GM12873 (cell line): Measurements from ENCODE around the gene KCND1.

Experiments
- TF ChIP-seq, protein P1 (sequence below): IDR thresholded peaks from 2 replicates; pipeline ENCODE4 v1.5.1; 2012; ENCODE audit warnings: low read depth, mild to moderate bottlenecking, moderate library complexity, low read length, control low read depth; ENCODE audit not compliant: insufficient read depth; ENCODE audit errors: missing control alignments

Gene KCND1

DNA sequence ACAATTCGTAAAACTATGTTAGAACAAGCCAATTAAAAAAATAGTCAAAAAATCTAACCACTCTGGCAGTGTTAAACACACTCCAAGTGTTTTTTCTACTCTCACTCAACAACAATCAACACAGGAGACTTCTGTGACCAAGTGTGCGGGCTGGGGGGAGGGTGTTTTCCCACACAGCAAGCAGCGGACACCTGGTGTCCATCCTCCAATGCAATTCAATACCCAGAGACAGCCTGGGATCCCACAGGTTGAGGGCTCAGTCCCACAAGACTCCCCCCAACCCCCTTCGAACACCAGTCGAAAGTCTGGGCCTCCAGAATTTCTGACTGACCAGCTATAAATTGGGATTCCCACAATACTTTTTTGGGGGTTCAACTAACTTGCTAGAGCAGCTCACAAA is 44.5 kb downstream of the KCND1 start:
- TF ChIP-seq, protein P1, sequence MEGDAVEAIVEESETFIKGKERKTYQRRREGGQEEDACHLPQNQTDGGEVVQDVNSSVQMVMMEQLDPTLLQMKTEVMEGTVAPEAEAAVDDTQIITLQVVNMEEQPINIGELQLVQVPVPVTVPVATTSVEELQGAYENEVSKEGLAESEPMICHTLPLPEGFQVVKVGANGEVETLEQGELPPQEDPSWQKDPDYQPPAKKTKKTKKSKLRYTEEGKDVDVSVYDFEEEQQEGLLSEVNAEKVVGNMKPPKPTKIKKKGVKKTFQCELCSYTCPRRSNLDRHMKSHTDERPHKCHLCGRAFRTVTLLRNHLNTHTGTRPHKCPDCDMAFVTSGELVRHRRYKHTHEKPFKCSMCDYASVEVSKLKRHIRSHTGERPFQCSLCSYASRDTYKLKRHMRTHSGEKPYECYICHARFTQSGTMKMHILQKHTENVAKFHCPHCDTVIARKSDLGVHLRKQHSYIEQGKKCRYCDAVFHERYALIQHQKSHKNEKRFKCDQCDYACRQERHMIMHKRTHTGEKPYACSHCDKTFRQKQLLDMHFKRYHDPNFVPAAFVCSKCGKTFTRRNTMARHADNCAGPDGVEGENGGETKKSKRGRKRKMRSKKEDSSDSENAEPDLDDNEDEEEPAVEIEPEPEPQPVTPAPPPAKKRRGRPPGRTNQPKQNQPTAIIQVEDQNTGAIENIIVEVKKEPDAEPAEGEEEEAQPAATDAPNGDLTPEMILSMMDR: no peak

GRCh38 chrX:48924270-48924669 is 47.4 kb downstream of the KCND1 start:
- TF ChIP-seq, protein P1: no peak

GRCh38 chrX:48923771-48924170 is 47.9 kb downstream of the KCND1 start:
- TF ChIP-seq, protein P1: no peak

- TF ChIP-seq, protein P1: no peak
These were observed 50.9 kb downstream of the KCND1 start for GRCh38 chrX:48920718-48921104.

GRCh38 chrX:48919947-48920717 is 51.5 kb downstream of the KCND1 start:
- TF ChIP-seq, protein P1: no peak

GRCh38 chrX:48919360-48919841 is 52.2 kb downstream of the KCND1 start:
- TF ChIP-seq, protein P1: no peak

GRCh38 chrX:48918643-48919340 is 52.9 kb downstream of the KCND1 start, which contains the start of gene PIM2:
Gene PIM2 (minus strand): TSS chrX:48919024. CDS start chrX:48918834, 190 bp downstream.
- TF ChIP-seq, protein P1: no peak
